ENCODE data around the gene IGF2R. TPM values are rescaled to one million over a fixed set of nuclear protein-coding genes. Genes with fewer than 3 reads are reported as not detected.

Gene IGF2R
- total RNA-seq, 4 donors from 2014 or later: 38.2 to 56.1 (median 52.0) TPM

DNA sequence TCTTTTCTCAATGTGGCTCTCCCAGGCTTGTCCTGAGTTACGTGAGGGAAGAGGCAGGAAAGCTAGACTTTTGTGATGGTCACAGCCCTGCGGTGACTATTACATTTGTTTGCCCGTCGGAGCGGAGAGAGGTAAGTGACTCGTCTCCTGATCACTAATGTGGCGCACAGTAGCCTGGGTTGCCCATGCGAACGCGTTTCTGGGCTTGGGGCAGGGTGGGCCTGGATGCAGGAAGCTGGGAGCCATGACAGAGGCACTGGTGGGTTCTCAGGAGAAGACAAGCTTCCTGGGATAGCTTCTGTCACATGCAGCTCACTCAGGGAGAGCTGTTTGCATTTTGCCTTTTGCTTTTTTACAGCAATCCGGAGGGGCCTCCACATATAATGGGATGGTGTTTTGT, 60.6 kb downstream of the IGF2R start:
- H3K4me3 ChIP-seq: no peak overlapping the region
- no peaks in the 10 kb centered on the region for H3K9me3 ChIP-seq
- H3K36me3 ChIP-seq: peaks cover 5 to 94% (median 27%) of the 10 kb centered on the region in 3 donors
- no peak for TF ChIP-seq POLR2A (IDR thresholded peaks at IDR 0.05)
- TF ChIP-seq, protein P1, sequence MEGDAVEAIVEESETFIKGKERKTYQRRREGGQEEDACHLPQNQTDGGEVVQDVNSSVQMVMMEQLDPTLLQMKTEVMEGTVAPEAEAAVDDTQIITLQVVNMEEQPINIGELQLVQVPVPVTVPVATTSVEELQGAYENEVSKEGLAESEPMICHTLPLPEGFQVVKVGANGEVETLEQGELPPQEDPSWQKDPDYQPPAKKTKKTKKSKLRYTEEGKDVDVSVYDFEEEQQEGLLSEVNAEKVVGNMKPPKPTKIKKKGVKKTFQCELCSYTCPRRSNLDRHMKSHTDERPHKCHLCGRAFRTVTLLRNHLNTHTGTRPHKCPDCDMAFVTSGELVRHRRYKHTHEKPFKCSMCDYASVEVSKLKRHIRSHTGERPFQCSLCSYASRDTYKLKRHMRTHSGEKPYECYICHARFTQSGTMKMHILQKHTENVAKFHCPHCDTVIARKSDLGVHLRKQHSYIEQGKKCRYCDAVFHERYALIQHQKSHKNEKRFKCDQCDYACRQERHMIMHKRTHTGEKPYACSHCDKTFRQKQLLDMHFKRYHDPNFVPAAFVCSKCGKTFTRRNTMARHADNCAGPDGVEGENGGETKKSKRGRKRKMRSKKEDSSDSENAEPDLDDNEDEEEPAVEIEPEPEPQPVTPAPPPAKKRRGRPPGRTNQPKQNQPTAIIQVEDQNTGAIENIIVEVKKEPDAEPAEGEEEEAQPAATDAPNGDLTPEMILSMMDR (IDR thresholded peaks at IDR 0.05): no peak
- H3K27me3 ChIP-seq: no peaks in the 10 kb centered on the region
- peak overlapping the region; percentile 42 to 73 (median 60) for H3K27ac ChIP-seq
- no peak for DNase-seq
- 90 to 93% methylated on average over 5 to 6 of the region's 11 CpGs for WGBS, 2 donors
- peaks cover 0 to 21% (median 8%) of the 10 kb centered on the region in 3 donors for H3K4me1 ChIP-seq
- intact Hi-C loops (cut with DNase I): no loop called here

DNA sequence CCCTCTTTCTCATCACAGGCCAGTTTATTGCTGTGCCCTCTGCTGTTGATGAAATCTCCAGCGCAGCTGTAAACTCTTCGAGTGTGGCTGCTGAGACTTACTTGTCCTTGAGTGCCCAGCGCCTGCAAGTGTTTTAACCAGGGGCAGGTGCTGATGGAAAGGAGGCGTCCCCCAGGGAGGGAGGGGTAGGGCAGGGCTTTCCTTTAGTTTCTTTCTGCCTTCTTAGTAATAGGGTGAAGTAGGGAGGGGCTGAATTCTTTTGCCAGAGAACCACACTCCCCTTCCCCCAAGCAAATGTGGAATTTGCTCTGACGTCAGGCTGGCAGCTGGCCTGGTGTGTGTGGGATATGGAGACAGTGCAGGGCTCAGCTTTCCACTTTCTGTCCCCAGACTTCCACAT, 61.2 kb downstream of the IGF2R start:
- H3K4me3 ChIP-seq: no peak overlapping the region
- H3K27me3 ChIP-seq: no peaks in the 10 kb centered on the region
- TF ChIP-seq POLR2A (IDR thresholded peaks at IDR 0.05): no peak
- TF ChIP-seq, protein P1 (IDR thresholded peaks at IDR 0.05): no peak
- peaks cover 0 to 27% (median 8%) of the 10 kb centered on the region in 3 donors for H3K4me1 ChIP-seq
- 45 to 58% methylated on average over 4 of the region's 5 CpGs for WGBS, 2 donors
- no peak for DNase-seq
- intact Hi-C loops (cut with DNase I): loop anchor here (10.0 kb wide), 2 partner anchors 55 to 335 kb away; partner anchors contain the start of gene SOD2
- peak overlapping the region; percentile 42 to 73 (median 60) for H3K27ac ChIP-seq
- peaks cover 5 to 94% (median 27%) of the 10 kb centered on the region in 3 donors for H3K36me3 ChIP-seq
- no peaks in the 10 kb centered on the region for H3K9me3 ChIP-seq

DNA sequence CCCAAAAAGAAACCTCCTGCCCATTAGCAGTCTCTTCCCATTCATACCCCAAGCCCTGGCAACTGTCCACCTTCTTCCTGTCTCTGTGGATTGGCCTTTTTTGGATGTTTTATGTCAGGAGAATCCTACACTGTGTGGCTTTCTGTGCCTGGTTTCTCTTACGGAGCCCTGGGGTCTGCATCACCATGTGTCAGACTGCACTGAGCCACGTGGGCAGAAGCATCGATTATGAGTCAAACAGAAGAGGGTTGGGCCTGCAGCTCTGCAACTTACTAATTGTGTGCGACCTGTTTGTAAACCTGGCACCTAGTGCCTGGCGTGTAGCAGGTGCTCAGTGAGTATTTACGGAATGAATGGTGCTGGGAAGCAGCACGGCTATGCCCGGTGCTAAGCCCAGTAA, 62.6 kb downstream of the IGF2R start:
- no peak for TF ChIP-seq POLR2A (IDR thresholded peaks at IDR 0.05)
- TF ChIP-seq, protein P1 (IDR thresholded peaks at IDR 0.05): no peak
- Histone ChIP-seq H3K27ac (peak overlapping the region in 1 of 4 donors; percentile 60), H3K9me3 (no peaks in the 10 kb centered on the region), H3K36me3 (peaks cover 5 to 94% (median 27%) of the 10 kb centered on the region in 3 donors), H3K4me3 (no peak overlapping the region), H3K4me1 (peaks cover 8 to 41% (median 20%) of the 10 kb centered on the region in 3 donors), H3K27me3 (no peaks in the 10 kb centered on the region)
- WGBS, 2 donors: 56 to 90% methylated on average over 5 to 8 of the region's 8 CpGs
- intact Hi-C loops (cut with DNase I): loop anchor here (10.0 kb wide), 2 partner anchors 57 to 337 kb away; partner anchors contain the start of gene SOD2
- DNase-seq: no peak

DNA sequence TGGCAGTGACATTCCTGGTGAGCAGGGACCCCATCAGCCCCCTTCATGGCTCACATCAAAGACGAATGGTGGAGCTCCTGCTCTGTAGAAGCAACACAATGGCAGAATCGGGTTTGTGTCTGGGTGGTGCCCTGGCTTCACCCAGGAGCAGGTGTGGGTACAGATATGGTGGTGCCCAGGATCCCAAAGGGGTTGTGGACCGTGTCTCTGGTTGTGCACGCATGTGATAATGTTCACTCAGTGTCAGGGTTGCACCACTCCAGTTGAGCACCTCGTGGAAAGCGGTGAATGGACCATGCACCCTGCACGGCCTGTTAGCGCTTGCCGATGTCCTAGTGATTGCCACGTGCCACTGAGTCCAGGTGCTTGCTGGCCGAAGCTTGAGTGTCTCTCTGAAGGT, 63.0 kb downstream of the IGF2R start:
- peaks cover 5 to 90% (median 26%) of the 10 kb centered on the region in 3 donors for H3K36me3 ChIP-seq
- peaks cover 9 to 45% (median 24%) of the 10 kb centered on the region in 3 donors for H3K4me1 ChIP-seq
- 89 to 91% methylated on average over 9 to 11 of the region's 11 CpGs for WGBS, 2 donors
- intact Hi-C loops (cut with DNase I): loop anchor here (10.0 kb wide), 2 partner anchors 57 to 337 kb away; partner anchors contain the start of gene SOD2
- H3K27me3 ChIP-seq: no peaks in the 10 kb centered on the region
- H3K4me3 ChIP-seq: no peak overlapping the region
- H3K27ac ChIP-seq: no peak overlapping the region
- DNase-seq: no peak
- no peaks in the 10 kb centered on the region for H3K9me3 ChIP-seq
- no peak for TF ChIP-seq POLR2A (IDR thresholded peaks at IDR 0.05)
- TF ChIP-seq, protein P1 (IDR thresholded peaks at IDR 0.05): no peak

GRCh38 chr6:160032538-160032937, 63.7 kb downstream of the IGF2R start:
- intact Hi-C loops (cut with DNase I): loop anchor here (10.0 kb wide), 2 partner anchors 58 to 338 kb away; partner anchors contain the start of gene SOD2
- H3K27me3 ChIP-seq: no peaks in the 10 kb centered on the region
- 92 to 95% methylated on average over 7 of the region's 7 CpGs for WGBS, 2 donors
- H3K4me1 ChIP-seq: peaks cover 15 to 52% (median 30%) of the 10 kb centered on the region in 3 donors
- no peaks in the 10 kb centered on the region for H3K9me3 ChIP-seq
- DNase-seq: no peak
- no peak overlapping the region for H3K4me3 ChIP-seq
- TF ChIP-seq POLR2A (IDR thresholded peaks at IDR 0.05): no peak
- TF ChIP-seq, protein P1 (IDR thresholded peaks at IDR 0.05): no peak
- peaks cover 5 to 83% (median 19%) of the 10 kb centered on the region in 3 donors for H3K36me3 ChIP-seq
- no peak overlapping the region for H3K27ac ChIP-seq

Measured in esophagus squamous epithelium (tissue), 5 donors.